SW480 (cell line): ENCODE results near the gene GTF3C4.

Source experiments
- DNase-seq: peaks from one replicate; pipeline ENCODE4 v3.0.0-alpha.2; 2016; ENCODE audit warnings: low spot score

The GTF3C4 gene, protein sequence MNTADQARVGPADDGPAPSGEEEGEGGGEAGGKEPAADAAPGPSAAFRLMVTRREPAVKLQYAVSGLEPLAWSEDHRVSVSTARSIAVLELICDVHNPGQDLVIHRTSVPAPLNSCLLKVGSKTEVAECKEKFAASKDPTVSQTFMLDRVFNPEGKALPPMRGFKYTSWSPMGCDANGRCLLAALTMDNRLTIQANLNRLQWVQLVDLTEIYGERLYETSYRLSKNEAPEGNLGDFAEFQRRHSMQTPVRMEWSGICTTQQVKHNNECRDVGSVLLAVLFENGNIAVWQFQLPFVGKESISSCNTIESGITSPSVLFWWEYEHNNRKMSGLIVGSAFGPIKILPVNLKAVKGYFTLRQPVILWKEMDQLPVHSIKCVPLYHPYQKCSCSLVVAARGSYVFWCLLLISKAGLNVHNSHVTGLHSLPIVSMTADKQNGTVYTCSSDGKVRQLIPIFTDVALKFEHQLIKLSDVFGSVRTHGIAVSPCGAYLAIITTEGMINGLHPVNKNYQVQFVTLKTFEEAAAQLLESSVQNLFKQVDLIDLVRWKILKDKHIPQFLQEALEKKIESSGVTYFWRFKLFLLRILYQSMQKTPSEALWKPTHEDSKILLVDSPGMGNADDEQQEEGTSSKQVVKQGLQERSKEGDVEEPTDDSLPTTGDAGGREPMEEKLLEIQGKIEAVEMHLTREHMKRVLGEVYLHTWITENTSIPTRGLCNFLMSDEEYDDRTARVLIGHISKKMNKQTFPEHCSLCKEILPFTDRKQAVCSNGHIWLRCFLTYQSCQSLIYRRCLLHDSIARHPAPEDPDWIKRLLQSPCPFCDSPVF

DNA sequence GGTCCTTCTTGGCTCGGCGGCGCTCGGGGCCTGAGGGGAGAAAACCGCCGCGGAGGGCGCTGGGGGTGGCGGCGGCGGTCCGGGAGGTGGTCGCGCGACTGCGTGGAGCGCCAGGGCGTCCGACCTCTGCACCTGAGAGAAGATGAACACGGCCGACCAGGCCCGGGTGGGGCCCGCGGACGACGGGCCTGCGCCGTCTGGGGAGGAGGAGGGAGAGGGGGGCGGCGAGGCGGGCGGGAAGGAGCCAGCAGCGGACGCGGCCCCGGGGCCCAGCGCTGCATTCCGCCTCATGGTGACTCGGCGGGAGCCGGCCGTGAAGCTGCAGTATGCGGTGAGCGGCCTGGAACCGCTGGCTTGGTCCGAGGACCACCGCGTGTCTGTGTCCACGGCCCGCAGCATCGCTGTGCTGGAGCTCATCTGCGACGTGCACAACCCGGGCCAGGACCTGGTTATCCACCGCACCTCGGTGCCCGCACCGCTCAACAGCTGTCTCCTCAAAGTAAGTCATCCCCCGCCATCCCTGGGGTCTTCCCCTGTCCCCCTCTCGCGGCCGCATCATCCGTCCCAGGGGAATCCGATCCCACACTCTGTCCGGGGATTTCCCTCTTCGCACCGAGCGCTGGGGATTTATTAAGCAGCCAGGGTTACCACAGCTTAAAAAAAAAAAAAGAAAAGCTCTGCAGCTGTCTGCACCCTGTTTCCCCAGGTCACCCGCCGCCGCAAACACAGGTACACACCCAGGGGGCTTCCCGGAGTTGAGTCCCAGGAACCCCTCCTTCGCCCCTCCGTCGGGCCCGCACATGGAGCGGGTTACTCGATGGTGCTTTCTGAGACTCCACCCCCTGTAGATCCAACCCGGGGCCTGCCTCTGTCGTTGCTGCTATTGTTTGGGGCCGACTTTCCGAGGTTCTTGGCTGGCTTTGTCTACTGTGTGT lies at the start of gene GTF3C4:
GTF3C4 (plus strand) TSS at position 8 of the 935 bp plus-strand sequence; CDS start at position 143, 135 bp downstream.
- peak; percentile 32 for DNase-seq

DNA sequence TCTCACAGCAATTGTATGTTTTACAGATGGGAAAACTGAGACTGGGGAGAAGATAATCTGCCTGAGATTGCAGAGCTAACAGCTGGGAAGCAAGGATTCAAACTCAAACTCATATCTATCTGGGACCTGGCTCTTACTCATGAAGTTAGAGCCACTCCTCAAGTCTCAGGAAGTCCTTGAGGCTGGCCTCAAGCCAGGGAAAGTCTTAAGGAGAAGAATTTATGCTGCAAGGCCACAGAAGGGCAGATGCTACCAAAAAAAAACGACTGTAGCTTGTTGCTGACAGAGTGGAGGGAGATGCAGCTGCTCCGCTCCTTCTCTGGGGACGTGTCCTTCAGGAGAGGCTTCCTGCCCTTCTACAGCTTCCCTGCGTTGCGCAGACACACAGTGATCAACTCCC lies 48.1 kb upstream of the GTF3C4 start:
- no peak for DNase-seq

DNA sequence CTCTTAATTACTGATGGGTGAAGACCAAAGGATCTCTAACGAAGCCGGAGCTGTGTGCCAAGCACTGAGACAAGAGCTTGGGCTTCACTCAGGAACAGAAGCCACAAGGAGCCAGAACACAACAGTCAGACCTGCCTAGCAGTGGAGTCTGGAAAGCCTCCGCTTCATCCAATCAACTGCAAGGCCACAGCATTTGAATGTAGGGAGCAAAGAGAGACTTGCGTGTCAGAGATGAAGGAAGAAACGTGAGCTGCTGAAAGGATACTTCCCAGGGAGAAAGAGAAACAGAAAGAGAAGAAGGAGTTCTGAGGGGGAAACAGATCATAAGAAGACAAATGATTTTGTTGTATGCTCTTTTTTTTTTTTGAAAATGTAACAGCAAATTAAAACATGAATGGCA lies 44.0 kb upstream of the GTF3C4 start:
- DNase-seq = no peak

DNA sequence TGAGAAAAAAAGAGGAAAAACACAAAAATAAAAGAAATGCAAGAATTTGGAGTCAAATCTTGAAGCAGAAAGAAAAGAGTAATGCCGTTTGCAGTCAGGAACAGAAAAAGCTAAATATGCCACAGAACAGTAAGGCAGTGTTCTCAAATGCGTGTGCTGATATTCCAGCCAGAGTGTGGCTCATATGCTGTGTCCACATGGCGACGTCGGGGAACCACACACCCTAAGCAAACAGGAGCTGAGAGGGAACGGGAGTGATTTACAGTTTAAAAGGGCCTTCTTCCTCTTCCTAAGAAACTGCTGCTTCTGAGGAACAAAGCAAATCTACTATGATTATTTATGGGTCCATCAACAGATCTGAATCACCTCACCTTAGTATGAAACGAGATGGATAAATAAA lies 43.2 kb upstream of the GTF3C4 start:
- no peak for DNase-seq

DNA sequence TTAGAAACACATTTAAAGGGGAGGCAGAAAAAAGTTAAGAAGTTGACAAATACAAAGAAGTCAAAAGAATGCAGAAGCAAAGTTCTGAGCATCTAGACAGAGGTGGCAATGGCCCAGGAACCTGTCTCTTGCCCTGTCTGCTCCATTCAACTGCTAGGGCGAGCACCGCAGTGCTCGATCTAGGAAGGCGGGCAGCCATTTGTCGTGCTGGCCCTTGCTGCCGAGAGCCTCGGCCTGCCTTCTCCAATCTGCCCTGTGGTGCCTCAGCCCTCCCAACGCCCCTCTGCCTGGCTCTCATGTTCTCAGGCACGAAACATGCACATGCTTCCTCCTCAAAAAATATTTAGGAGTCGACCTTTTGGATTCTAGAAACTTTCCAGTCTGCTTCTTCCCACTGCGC lies 42.7 kb upstream of the GTF3C4 start:
- DNase-seq = no peak

DNA sequence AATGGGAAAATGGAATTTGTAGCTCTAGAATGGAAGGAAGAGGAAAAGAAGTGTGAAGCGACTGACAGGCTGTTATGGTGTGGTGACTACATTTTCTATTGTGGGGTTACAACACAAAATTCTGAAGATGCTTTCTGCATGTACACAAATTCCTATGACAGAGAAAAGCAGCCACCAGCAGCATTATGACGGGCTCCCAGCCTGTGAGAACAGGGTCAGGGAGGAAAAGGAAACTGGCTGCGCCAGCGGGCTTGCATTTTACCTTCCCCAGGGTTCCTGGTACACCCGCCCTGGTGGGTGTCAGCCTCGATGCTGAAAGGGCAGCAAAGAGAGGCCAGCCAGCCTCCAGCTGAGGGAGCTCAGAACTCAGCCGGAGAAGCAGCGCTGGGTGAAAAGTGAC lies 41.5 kb upstream of the GTF3C4 start:
- DNase-seq = no peak

DNA sequence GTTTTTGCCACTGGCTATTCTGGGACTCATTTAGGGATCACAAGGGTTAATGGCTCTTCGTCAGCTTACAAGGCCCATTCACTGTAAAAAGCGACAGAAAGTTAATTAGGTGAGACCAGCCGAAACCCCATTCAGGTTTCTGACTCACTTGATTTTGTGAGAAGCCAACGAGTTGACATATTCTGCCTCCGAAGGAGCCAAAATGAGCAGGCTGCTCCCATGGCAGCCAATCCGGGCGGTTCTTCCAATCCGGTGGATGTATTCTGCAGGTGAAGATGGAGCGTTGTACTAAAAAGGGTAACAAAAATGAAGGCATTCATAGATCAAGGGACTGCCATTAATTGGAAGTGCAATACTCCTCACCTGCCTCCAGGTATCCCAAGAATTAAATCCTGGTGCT lies 40.1 kb upstream of the GTF3C4 start:
- no peak for DNase-seq

DNA sequence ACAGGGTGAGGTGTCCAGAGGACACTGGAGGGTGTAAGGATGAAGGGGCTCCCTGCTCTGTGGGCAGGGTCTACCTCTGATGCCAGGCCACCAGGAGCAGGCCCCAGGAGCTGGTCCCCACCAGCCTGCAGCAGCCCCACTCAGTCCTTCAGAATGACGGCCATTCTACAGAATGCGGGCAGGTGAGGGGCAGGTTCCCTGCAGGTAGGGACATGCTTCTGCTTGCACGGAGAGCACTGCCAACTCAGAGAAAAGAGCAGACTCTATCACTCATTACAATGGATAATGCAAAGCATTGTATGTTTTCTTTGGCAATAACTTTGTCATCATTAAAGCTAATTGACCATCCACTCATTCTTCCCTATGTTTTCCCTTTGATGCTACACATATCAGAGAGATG lies 39.5 kb upstream of the GTF3C4 start:
- no peak for DNase-seq

DNA sequence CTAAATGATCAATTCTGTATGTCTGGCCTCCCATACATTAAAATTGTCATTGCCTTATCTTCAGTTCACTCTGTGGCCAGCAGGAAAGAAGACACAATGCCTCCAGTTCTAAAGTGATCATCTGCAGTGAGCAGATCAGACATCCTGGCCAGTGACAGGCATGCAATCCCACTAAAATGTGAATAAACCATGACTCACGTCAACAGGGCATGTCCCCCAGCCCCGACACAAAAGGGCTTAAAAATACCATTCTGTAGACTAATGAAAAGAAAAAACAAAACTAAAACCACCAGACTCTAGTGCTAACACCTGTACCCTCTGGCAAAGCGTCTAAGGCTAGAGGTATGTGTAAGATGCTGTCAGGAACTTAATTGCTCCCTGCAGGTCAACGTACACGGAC lies 39.0 kb upstream of the GTF3C4 start:
- no peak for DNase-seq

DNA sequence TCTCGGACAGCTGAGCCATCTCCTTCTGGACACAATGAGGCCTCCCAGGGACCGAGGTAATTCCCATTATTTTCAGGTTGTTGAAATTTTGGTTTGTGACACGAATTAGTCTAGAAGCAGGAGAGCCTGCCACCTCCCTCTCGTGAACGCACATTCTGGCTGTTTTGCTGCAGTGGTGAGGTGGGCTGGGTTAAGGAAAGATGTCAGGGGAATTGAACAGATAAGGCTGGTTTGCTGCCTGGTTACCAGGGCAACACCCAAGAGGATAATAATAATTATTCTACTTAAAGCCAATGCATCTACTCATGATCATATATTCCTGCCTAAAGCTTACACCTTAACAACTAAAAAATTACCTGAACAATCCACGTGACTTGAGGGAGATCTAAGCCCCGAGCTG lies 38.6 kb upstream of the GTF3C4 start:
- DNase-seq = no peak

DNA sequence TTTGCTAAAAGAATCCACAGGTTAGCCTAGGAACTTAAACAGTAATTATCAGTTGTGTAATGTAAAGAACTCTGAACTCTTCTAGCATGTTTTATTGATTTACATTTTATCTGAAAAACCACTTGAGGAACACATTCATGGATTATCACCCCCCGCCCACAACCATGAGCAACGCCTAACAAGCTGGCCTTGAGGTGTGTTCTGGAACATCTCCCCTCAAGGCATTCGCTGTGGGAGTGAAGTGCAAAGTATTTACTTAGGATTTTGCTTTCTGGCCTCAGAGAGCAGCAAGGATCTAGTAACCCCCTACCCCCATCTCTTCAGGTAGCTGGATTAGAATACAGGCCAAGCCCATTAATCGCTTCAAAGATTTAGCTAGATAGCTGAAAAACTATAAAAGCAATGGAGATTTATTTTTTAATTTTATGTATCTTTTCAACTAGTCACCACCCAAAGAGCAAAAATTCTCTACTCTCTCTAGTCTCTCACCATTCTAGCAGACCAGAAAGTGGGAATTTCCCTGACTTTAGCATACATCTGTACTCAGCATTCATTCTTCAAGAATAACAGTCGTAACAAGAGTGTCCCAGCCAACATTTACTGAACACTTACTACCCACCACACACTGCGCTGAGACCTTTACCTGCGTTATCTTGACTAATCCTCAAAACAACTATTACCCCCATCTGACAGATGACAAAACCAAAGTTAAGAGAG lies 37.7 kb upstream of the GTF3C4 start:
- no peak for DNase-seq

DNA sequence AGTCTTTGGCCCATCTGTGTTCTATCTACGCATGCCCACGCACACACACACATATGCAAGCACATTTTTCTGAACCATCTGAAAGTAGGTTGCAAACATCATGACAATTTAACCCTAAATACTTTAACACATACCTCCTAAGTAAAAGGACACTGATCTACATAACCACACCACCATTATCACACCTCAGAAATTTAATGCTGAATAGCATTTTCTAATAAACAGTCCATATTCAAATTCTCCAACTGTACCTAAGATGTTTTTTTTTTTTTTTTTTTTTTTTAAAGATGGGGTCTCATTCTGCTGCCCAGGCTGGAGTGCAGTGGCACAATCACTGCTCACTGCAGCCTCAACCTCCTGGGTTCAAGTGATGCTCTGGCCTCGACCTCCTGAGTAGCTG lies 35.9 kb upstream of the GTF3C4 start:
- no peak for DNase-seq

DNA sequence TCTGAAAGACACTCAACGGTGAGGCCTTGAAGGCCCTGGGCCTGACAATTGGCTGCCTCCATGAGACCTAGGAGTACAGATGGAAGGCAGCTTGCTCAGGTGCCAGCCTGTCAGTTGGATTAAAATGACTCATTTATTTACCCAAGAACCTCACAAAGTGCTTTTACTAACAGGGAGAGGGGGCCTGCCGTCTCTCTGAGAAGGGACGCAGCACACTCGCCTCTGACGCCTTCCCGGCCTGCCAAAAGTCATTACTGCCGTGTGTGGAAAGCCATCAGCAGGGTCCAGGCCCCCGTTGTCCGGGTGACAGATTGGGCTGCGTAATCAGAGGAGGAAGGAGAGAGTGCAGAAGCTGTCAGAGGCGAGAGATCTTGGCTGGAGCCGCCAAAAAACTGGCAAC lies 32.9 kb upstream of the GTF3C4 start:
- DNase-seq = no peak

DNA sequence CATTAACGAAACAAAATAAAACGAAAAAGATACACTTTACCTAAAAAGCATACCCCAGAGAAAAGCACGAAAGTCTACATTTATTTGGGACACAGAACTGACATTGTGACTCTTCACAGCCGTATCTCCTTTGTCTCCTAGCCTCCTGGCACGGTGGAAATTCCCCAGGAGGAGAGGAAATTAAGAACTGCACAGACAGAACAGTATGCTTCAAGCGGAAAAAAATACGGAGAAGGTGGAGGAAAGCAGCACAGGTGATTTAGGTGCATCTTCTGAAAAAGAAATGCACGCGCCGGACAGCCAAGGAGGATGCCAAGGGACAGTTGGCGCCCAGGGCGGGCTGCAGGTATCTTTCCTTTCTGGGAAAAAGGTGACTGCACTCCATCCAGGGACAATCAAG lies 32.5 kb upstream of the GTF3C4 start:
- DNase-seq = no peak

DNA sequence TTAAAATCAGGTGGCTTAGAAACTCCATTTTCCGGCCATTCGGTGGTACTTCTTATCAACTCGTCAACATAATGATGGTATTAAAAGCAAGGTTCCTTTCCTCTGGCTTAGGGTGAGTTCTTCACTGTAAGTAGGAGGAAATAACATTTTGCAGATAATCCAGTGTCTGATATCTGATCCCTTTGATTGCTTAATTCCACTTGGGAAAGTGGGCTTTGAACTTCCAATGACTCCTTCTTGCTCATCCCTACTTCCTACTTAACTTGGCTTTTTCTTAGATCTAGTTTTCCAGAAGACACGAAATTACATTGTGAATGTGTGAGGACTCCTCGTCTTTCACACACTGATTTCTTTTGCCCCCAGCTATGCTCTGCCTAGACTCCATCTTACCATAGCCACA lies 32.0 kb upstream of the GTF3C4 start:
- no peak for DNase-seq

DNA sequence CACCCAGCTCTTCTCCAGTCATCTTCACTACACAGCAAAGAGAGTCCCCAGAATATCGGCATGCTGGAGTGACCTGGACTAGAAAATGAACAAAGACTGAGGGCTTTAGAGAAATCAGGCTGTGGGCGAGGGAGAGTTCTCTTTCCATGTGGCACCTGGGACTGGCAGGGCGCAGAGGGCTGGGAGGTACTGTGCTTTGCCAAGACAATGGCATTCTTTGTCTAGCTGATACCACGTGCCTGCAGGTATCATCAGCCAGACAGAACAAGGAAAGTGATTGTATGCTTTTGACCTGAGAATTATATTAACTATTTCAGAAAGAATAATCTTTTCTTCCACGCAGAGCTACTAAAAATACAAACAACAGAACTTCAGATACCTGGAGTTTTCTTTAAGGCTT lies 30.9 kb upstream of the GTF3C4 start:
- DNase-seq = peak; percentile 84

DNA sequence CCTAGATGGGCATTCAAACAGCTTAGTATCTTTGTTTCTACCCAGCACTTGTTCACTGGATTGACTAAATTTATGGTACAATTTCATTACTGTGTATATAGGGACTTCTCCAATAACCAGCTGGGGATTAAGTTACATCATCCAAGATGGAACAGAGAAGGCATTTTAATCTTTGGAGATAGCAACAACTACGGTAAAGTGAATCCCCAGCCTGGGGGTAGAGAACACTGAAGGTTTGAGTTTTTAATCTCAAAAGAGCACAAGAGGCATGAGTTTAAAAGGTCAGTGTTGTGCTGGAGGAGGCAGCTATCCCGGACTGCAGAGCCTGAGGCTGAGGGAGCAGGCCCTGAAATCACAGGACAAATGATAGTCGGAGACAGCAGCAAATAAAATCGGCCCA lies 29.0 kb upstream of the GTF3C4 start:
- DNase-seq = no peak

DNA sequence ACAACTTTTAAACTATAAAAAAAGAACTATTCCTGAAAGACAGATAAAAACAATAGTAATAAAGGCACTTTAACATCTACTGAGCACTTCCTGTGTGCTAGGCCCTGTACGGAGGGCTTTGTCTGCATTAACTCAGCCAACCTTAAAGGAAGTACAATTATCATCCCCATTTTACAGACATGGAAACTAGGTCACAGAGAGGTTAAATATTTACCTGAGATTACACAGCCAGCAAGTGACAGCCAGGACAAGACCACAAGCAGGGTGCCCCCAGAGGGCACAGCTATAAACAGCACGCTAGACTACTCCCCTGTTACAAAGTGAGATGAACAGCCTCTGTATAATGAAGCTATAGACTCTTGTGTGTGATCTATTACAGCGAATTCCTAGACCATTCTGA lies 26.0 kb upstream of the GTF3C4 start:
- peak; percentile 14 for DNase-seq

DNA sequence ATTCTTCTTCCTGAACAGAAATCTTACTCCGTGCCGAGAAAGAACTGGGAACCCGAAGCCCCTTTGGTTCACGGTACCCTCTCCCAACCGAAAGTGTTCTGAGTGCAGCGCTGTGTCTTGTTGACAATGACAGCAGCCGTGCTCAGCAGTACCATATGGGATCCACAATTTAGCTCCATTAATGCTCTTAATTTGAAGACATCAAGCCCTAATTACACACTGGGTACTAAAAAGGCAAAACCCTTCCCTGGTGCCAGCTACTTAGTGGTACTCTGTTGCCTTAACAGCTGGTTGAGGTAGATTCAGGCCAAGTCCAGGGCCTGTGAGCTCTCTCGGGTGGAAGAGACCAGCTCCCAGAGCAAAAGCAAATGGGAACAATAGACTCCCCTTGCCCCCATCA lies 25.0 kb upstream of the GTF3C4 start:
- DNase-seq = no peak

DNA sequence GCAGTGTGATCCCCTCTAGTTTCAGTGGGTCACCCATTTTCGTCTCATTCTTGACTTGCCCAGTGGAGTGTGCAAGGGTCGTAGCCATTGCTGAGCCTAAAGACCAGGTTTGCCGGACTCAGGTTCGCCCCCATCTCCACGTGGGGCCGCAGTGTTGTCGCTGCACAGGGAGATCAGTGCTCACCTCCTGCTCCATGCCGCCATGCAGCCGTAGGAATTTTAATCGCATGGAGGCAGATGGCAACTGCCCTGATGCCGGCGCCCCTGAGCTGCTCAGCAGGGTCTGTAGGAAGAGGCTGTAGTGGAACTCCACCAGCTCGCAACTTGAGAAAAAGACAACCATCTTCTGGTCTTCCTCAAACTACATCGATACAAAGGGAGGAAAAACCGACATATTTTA lies 24.6 kb upstream of the GTF3C4 start:
- no peak for DNase-seq

DNA sequence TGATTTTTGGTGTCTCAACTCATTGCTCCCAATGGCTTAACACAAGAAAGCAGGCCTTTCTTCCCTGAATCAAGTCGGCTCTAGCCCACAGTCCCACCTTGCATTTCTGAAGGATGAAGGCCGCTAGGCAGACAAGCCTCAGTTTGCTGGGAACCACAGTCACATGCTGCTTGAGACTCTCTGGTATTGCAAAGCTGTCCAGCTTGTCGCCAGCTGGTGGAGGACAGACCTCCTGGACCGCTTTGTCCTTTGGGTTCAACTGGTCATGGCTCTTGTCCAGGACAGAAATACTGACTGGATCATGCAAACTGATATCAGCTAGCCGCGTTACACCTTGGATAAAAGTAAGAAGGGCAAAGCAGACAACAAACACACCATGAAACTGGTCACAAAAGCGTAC lies 23.5 kb upstream of the GTF3C4 start:
- no peak for DNase-seq

DNA sequence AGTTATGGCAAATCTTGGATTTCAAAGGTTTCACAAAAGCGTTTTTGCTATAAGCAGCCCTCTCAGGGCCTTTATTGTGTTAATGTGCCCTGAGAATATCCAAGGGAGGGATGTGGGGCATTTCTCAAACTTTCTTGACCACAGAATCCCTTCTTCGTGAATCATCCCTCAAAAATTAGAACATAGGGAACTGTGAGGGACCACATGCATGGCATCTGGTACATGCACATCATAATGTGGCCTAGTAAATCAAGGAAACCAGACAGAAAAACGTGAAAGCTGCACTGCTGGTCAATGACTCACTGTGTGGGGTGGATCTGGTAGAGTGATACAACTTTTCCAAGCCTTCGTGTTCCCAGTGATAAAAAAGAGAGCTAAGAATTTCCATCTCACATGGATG lies 22.9 kb upstream of the GTF3C4 start:
- no peak for DNase-seq
